ENCODE results near the gene HBD. TPM values are rescaled to one million over a fixed set of nuclear protein-coding genes. Genes with fewer than 3 reads are reported as not detected.

Gene HBD
- total RNA-seq, 1 experiment from 2014 or later: not detected

Other genes with a start within 250 kb of the HBD start
- gene OR51L1, start 239.6 kb downstream of the HBD start, total RNA-seq (2014; rRNA removed; shearing (Covaris generic); ENCODE audit: low replicate concordance): not detected in 2 replicates
- gene OR52J3, start 188.0 kb downstream of the HBD start, total RNA-seq (2014; rRNA removed; shearing (Covaris generic); ENCODE audit: low replicate concordance): not detected in 2 replicates
- not detected in 2 replicates for gene OR52E2, start 174.9 kb downstream of the HBD start, total RNA-seq (2014; rRNA removed; shearing (Covaris generic); ENCODE audit: low replicate concordance)
- not detected in 2 replicates for gene OR52E1, start 164.9 kb downstream of the HBD start, total RNA-seq (2014; rRNA removed; shearing (Covaris generic); ENCODE audit: low replicate concordance)
- not detected in 2 replicates for gene OR52A5, start 96.1 kb downstream of the HBD start, total RNA-seq (2014; rRNA removed; shearing (Covaris generic); ENCODE audit: low replicate concordance)
- gene OR52A1, start 79.7 kb downstream of the HBD start, total RNA-seq (2014; rRNA removed; shearing (Covaris generic); ENCODE audit: low replicate concordance): not detected in 2 replicates
- not detected in 2 replicates for gene OR51V1, start 33.8 kb downstream of the HBD start, total RNA-seq (2014; rRNA removed; shearing (Covaris generic); ENCODE audit: low replicate concordance)
- not detected in 2 replicates for gene HBB, start 7.4 kb downstream of the HBD start, total RNA-seq (2014; rRNA removed; shearing (Covaris generic); ENCODE audit: low replicate concordance)
- not detected in 2 replicates for gene HBG1, start 15.4 kb upstream of the HBD start, total RNA-seq (2014; rRNA removed; shearing (Covaris generic); ENCODE audit: low replicate concordance)
- gene HBG2, start 20.3 kb upstream of the HBD start, total RNA-seq (2014; rRNA removed; shearing (Covaris generic); ENCODE audit: low replicate concordance): not detected in 2 replicates
- gene HBE1, start 35.5 kb upstream of the HBD start, total RNA-seq (2014; rRNA removed; shearing (Covaris generic); ENCODE audit: low replicate concordance): not detected in 2 replicates
- not detected in 2 replicates for gene OR51B4, start 67.5 kb upstream of the HBD start, total RNA-seq (2014; rRNA removed; shearing (Covaris generic); ENCODE audit: low replicate concordance)
- not detected in 2 replicates for gene OR51B2, start 89.8 kb upstream of the HBD start, total RNA-seq (2014; rRNA removed; shearing (Covaris generic); ENCODE audit: low replicate concordance)
- 0.64 and 0.89 TPM in 2 replicates for gene OR51B5, start 109.0 kb upstream of the HBD start, total RNA-seq (2014; rRNA removed; shearing (Covaris generic); ENCODE audit: low replicate concordance)
- not detected in 2 replicates for gene OR51B6, start 117.0 kb upstream of the HBD start, total RNA-seq (2014; rRNA removed; shearing (Covaris generic); ENCODE audit: low replicate concordance)
- gene OR51M1, start 149.3 kb upstream of the HBD start, total RNA-seq (2014; rRNA removed; shearing (Covaris generic); ENCODE audit: low replicate concordance): not detected in 2 replicates
- not detected in 2 replicates for gene OR51Q1, start 187.6 kb upstream of the HBD start, total RNA-seq (2014; rRNA removed; shearing (Covaris generic); ENCODE audit: low replicate concordance)
- gene OR51I1, start 207.0 kb upstream of the HBD start, total RNA-seq (2014; rRNA removed; shearing (Covaris generic); ENCODE audit: low replicate concordance): not detected in 2 replicates
- gene OR51I2, start 214.8 kb upstream of the HBD start, total RNA-seq (2014; rRNA removed; shearing (Covaris generic); ENCODE audit: low replicate concordance): not detected in 2 replicates